ENCODE data around the gene MRPS14.

GRCh38 chr1:175002910-175003517, 20.2 kb downstream of the MRPS14 start:
- TF ChIP-seq CTCF (IDR thresholded peaks at IDR 0.05; ENCODE audit: low read depth, low read length, poor library complexity, severe bottlenecking) (no peak), EZH2phosphoT487 (IDR thresholded peaks at IDR 0.05; ENCODE audit: borderline replicate concordance, low read length) (no peak)
